Measurements from ENCODE around the gene ERCC6.

Gene ERCC6

DNA sequence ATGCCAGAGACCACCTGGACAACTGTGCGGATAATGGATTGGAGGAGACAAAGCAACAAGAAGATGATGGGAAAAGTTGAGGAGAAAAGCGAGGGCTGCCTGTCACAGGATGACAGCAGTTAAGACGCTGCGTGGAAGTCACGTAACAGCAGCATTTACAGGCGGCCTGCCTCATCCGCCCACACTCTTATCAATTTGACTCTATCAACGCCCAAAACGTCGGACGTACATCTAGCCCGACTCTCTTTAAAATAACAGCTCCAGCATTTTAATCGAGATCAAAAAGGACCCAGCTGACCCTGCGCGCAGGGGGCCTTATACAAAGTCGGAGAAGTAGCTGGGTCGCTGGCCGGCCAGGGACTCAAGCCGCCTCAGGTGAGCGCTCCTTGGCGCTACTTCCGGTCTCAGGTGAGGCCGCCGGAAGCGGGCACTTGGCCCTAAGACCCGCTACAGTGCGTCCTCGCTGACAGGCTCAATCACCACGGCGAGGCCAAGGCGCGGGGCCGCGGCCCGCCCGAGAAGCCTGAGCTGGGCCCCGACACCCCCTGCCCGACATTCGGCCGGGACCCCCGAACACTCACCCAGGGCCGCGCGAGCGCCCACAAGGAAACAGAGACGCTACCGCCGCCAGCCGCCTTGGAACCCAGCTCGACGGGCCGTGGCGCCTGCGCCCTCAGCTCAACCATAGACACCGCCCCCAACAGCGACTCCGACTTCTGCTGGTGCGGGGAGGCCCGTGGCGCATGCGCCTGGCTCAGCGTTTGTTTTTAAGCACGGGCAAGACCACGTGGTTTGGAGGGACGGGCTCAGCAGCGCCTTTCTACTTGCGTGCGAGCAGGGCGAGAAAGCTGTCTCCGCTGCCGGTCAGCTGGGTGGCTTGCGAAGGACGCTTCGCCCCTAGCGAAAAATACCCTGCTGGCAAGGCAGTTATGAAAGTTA lies at the start of gene ERCC6:
Gene ERCC6 (minus strand): TSS at position 741 of the 939 bp plus-strand sequence.
- TF ChIP-seq POLR2A (IDR thresholded peaks at IDR 0.05; ENCODE audit: low read length): peak; percentile 78
- no peak for TF ChIP-seq GATA1 (IDR thresholded peaks at IDR 0.05; ENCODE audit: low read depth, low read length)
- peak; percentile 98 for DNase-seq

DNA sequence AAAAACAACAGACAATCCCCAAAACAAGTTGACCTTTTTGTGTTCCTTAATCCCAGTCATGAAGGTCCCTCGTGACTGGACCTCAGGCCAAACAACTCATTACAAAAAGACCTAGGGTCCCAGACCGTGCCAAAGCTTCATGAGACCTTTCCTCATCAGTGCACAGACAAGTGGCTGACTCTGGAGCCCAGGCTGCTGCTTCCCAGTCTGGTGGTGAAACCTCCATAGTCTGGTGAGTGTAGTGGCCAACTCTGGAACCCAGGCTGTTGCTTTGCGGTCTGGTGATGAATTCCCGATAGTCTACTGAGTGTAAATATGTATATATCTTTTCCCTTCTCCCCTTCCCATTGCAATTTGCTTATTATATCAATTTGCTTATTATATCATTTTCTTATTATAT lies 49.1 kb upstream of the ERCC6 start:
- no peak for DNase-seq
- TF ChIP-seq POLR2A (IDR thresholded peaks at IDR 0.05; ENCODE audit: low read length) (no peak), GATA1 (IDR thresholded peaks at IDR 0.05; ENCODE audit: low read depth, low read length) (no peak)

DNA sequence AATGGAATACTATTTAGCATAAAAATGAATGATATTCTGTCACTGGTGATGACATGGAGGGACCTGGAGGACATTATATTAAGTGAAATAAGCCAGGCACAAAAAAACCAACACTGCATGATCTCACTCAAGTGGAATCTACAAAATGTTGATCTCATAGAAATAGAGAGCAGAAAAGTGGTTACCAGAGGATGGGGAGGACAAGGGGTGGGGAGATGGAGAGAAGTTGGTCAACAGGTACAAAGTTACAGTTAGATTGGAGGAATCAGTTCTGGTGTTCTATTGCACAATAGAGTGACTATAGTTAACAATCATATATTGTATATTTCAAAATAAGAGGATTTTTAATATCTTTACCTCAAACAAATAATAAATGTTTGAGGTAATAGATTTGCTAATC lies 46.5 kb upstream of the ERCC6 start:
- TF ChIP-seq GATA1 (IDR thresholded peaks at IDR 0.05; ENCODE audit: low read depth, low read length) (no peak), POLR2A (IDR thresholded peaks at IDR 0.05; ENCODE audit: low read length) (no peak)
- no peak for DNase-seq

DNA sequence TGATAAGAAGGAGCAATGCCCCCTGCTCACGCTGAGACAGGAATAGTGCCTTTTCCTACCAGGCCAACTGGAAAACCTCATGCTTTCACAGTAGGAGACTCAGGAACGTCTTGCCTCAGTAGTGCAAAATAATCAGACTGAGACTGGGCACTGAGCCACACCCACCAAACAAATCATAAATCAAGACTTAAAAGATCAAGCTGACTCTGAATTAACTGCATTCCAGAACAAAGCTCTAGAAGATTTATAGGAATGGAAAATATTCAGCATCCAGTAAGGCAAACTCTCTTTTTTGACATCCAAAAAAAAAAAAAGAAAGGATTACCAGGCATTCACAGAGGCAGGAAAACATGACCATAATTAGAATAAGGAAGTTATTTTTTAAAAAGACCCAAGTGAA lies 40.7 kb upstream of the ERCC6 start:
- no peak for DNase-seq
- no peak for TF ChIP-seq GATA1 (IDR thresholded peaks at IDR 0.05; ENCODE audit: low read depth, low read length)
- no peak for TF ChIP-seq POLR2A (IDR thresholded peaks at IDR 0.05; ENCODE audit: low read length)

DNA sequence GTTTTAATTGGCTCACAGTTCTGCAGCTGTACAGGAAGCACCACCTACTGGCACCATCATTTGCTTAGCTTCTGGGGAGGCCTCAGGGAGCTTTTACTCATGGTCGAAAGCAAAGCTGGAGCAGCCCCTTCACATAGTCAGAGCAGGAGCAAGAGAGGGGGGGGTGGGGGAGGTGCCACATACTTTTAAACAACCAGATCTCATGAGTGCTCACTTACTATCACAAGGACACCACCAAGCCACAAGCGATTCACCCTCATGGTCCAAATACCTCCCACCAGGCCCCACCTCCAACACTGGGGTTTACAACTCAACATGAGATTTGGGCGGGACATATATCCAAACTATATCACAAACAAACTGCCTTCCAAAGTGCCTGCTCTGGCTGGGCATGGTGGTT lies 39.5 kb upstream of the ERCC6 start:
- no peak for DNase-seq
- TF ChIP-seq POLR2A (IDR thresholded peaks at IDR 0.05; ENCODE audit: low read length) (no peak), GATA1 (IDR thresholded peaks at IDR 0.05; ENCODE audit: low read depth, low read length) (no peak)

DNA sequence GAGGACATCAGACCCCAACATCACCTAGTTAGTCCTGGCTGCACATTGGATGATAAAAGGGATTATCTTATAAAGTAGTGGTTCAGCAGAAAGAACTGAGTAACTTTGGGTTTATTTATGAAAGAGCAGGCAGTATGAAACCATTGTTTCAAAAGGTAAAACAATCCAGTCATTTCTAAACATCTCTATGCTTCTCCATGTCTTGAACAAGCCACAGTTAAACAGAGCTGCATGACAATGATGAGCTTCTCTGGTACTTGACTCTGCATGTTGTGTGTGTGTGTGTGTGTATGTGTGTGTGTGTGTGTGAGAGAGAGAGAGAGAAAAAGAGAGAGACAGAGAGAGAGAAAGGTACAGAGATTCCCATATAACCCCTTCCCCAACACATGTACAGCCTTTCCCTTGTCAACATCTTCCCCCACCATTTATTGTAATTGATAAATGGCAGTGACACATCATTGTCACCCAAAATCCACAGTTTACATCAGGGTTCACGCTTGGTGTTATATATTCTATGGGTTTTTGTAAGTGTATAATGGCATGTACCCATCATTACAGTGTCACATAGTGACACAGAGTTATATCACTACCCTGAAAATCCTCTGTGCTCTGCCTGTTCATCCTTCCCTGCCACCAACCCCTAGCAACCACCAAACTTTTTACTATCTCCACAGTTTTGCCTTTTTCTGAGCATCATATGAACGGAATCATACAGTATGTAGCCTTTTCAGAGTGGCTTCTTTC lies 38.4 kb upstream of the ERCC6 start:
- TF ChIP-seq POLR2A (IDR thresholded peaks at IDR 0.05; ENCODE audit: low read length) (no peak), GATA1 (IDR thresholded peaks at IDR 0.05; ENCODE audit: low read depth, low read length) (no peak)
- DNase-seq: no peak

DNA sequence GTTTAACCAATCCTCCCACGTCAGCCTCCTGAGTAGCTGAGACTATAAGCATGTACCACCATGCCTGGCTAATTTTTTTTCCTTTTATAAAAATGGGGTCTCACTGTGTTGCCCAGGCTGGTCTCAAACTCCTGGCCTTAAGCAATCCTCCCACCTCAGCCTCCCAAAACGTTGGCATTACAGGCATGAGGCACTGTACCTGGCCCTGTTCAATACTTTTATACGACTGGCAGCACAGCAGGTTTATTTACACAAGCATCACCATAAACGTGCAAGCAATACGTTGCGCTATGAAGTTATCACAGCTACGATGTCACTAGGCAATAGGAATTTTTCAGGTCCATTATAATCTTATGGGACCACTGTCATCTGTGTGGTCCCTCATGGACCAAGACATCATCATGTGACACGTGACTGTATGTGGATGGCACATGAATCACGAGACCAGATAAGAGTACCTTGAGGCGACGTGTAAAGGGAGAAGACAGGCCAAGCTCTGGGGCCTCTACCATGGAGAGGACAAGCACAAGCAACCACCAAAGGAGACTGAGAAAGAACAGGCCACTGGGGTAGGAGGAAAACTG lies 36.7 kb upstream of the ERCC6 start:
- TF ChIP-seq POLR2A (IDR thresholded peaks at IDR 0.05; ENCODE audit: low read length) (no peak), GATA1 (IDR thresholded peaks at IDR 0.05; ENCODE audit: low read depth, low read length) (no peak)
- no peak for DNase-seq

DNA sequence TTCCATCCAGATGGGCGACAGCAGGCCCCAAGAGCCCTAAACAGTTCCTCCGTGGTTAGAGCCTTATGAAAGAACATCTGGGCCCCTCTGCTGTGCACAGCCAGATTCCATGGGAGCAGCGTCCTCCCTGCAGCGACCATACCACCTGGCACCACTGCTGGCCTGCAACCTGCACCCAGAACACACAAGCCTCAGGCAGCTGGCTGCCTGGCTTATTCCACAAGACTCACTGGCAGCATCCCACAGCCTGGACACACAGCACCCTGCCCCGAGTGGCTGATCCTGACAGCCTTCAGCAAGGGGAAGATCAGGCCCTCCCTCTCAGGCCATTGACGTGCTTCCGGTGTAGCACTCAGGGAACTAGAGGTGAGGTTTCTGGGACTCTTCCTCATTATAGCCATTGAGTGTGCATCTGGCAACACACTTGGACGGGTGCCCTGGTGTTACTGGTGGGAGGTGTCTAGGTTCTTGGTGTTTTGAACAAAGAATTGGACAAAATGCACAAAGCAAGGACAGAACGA lies 33.7 kb upstream of the ERCC6 start:
- TF ChIP-seq GATA1 (IDR thresholded peaks at IDR 0.05; ENCODE audit: low read depth, low read length) (no peak), POLR2A (IDR thresholded peaks at IDR 0.05; ENCODE audit: low read length) (no peak)
- DNase-seq: no peak

DNA sequence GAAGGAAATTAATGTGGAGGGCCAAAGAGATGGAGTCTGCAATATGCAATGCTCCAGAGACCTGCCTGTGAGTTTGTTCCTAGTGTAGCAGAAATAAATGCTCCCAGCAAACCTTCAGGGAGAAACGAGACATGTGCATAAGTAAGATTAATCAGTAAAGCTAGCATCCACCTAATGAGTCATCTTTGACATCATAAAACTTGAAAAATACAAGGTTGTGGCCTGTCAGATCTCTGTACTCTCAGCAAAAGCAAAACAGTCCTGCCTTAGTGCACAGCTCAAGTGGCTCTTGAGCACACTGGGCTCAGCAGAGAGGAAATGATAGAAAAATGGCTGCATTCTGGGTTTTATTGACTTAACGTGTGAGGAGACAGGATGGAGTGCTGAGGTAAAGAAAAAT lies 32.5 kb upstream of the ERCC6 start:
- TF ChIP-seq POLR2A (IDR thresholded peaks at IDR 0.05; ENCODE audit: low read length): no peak
- TF ChIP-seq GATA1 (IDR thresholded peaks at IDR 0.05; ENCODE audit: low read depth, low read length): no peak
- no peak for DNase-seq

DNA sequence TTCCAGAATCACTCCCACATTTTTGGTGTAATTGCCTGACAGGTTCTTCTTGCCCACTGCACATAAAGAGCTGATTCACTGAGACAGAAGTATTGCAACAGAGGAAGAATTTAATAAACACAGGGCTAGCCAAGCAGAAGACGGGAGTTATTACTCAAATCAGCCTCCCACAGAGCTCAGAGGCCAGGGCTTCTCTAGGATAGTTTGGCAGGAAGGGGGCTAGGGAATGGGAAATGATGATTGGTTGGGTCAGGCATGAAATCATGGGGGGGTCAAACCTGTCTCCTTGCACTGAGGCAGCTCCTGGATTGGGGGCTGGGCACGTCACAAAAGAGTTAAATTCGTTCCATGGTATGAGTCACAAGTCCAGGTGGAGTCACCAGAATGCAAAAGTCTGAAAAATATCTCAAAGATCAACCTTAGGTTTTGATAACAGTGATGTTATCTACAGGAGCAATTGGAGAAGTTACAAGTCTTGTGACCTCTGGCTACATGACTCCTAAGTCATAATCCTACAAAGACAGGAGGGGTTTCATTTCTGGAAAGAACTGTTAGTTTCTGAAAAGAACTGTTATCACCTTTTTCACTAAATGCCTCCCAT lies 30.2 kb upstream of the ERCC6 start:
- no peak for DNase-seq
- TF ChIP-seq POLR2A (IDR thresholded peaks at IDR 0.05; ENCODE audit: low read length) (no peak), GATA1 (IDR thresholded peaks at IDR 0.05; ENCODE audit: low read depth, low read length) (no peak)

DNA sequence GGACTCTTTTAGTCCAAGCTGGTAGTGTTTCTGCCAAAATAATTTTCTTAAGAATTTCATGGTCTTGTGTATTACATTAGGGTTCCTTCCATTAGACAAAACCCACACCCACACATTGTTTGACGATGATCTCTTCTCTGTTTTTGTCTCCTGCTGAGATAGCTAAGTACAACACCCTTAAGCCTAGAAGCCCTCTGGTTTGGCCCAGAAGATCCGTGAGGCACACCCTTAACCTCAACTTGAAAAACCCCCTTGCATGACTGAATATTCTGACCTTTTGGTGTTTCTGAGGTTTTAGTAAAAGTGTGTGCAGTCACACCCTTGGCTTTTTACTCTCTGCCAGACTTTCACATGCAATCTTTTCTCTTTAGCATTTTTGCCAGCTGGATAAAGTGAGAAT lies 29.3 kb upstream of the ERCC6 start:
- TF ChIP-seq POLR2A (IDR thresholded peaks at IDR 0.05; ENCODE audit: low read length): no peak
- TF ChIP-seq GATA1 (IDR thresholded peaks at IDR 0.05; ENCODE audit: low read depth, low read length): no peak
- no peak for DNase-seq

DNA sequence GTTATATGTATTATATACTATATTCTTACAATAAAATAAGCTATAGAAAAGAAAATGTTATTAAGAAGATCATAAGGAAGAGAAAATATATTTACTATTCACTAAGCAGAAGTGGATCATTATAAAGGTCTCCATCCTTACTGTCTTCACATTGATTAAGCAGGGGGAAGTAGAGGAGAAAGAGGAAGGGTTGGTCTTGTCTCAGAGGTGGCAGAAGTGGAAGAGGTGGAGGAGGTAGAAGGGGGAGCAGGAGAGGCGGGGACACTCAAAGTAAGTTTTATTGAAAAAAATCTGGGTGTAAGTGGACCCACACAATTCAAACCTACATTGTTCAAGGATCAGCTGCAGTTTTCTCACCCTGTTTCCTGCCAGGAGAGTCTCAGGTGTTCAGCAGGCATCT lies 28.9 kb upstream of the ERCC6 start:
- DNase-seq: no peak
- TF ChIP-seq GATA1 (IDR thresholded peaks at IDR 0.05; ENCODE audit: low read depth, low read length) (no peak), POLR2A (IDR thresholded peaks at IDR 0.05; ENCODE audit: low read length) (no peak)

DNA sequence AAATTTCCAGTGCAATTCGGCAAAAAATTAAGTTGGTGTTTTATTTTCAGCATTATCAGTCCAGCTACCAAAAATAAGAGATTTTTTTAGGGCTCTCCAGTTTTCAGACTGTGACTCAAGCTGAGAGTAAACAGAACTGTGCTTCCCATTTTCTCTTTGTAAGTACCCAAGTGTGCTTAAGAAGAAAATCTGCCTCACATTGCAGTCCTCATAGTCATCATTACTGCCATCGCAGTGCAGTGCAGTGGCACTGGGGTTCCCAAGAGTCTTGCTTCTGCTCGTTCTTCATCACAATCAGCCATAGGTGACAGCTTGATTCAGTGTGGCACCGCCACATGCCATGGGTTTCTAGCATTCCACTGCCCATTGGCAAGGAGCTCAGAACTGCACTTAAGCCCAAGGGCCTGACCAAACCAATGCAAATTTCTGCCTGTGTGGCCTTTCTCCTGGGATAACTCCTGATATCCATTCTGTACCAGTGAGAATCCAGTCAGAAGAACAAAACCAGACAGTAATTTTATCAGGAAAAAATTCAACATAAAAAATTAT lies 25.6 kb upstream of the ERCC6 start:
- no peak for TF ChIP-seq POLR2A (IDR thresholded peaks at IDR 0.05; ENCODE audit: low read length)
- no peak for TF ChIP-seq GATA1 (IDR thresholded peaks at IDR 0.05; ENCODE audit: low read depth, low read length)
- DNase-seq: no peak

Measured in erythroblast (primary cell).